ENCODE measurements around the gene STXBP4. TPM values are rescaled to one million over a fixed set of nuclear protein-coding genes. Genes with fewer than 3 reads are reported as not detected.

STXBP4 gene
- total and polyA plus RNA-seq, 2 donors (not counting 3 experiments of a cell fraction or from before 2014, with no cell fraction given): 1.9 to 12.9 TPM

- POLR2A ChIA-PET: no interaction called here
- Histone ChIP-seq H3K4me2 (ENCODE audit: insufficient read depth, low read length) (no peak overlapping the region), H4K20me1 (replicated peaks; ENCODE audit: control insufficient read depth, extremely low read depth, insufficient read depth, low read length) (no peaks in the 10 kb centered on the region), H3K27me3 (ENCODE audit: control insufficient read depth in 2 of 2, insufficient read depth in 2 of 2, low read length in 2 of 2) (no peaks in the 10 kb centered on the region), H3K9me3 (replicated peaks; ENCODE audit: control insufficient read depth, insufficient read depth, low read length) (no peaks in the 10 kb centered on the region), H3K79me2 (ENCODE audit: control insufficient read depth, insufficient read depth, low read length) (no peaks in the 10 kb centered on the region), H3K36me3 (ENCODE audit: control insufficient read depth in 2 of 2, extremely low read depth in 1 of 2, insufficient read depth in 2 of 2, low read length in 2 of 2) (no peaks in the 10 kb centered on the region), H3K4me1 (ENCODE audit: control insufficient read depth, extremely low read depth, insufficient read depth, low read length) (peaks cover 3% of the 10 kb centered on the region), H3K4me3 (replicated peaks in 1 of 3; ENCODE audit: insufficient read depth in 1 of 3, low read depth in 1 of 3, low read length in 3 of 3) (no peak overlapping the region), H3K27ac (ENCODE audit: insufficient read depth, low read depth, low read length) (no peak overlapping the region), H2AFZ (ENCODE audit: low read depth, low read length) (no peak overlapping the region), H3K9ac (replicated peaks; ENCODE audit: extremely low read depth, insufficient read depth, low read length) (no peak overlapping the region), H3K9me1 (replicated peaks; ENCODE audit: control insufficient read depth, extremely low read depth, insufficient read depth, low read length) (no peaks in the 10 kb centered on the region)
- no peak for TF ChIP-seq JUN (IDR thresholded peaks at IDR 0.05; ENCODE audit: borderline replicate concordance, insufficient read depth, insufficient read length, low read depth)
- TF ChIP-seq MYC (IDR thresholded peaks at IDR 0.05; ENCODE audit: low read depth, low read length): no peak
- TF ChIP-seq MAX (IDR thresholded peaks at IDR 0.05; ENCODE audit: insufficient read depth, insufficient read length): no peak
- no peak for TF ChIP-seq POLR2AphosphoS5 (IDR thresholded peaks at IDR 0.05; ENCODE audit: insufficient read depth, low read depth, low read length)
- TF ChIP-seq CTCF (IDR thresholded peaks at IDR 0.05; ENCODE audit: extremely low read depth in 1 of 2, insufficient read depth in 1 of 2, low read depth in 1 of 2, low read length in 2 of 2): no peak
- TF ChIP-seq FOS (IDR thresholded peaks at IDR 0.05; ENCODE audit: borderline replicate concordance, insufficient read depth, low read length): no peak
- no peak for TF ChIP-seq EZH2 (IDR thresholded peaks at IDR 0.05; ENCODE audit: borderline replicate concordance, low read depth, low read length, severe bottlenecking)
- TF ChIP-seq GATA2 (IDR thresholded peaks at IDR 0.05; ENCODE audit: insufficient read depth, insufficient read length, low read depth, low read length): no peak
- no peak for TF ChIP-seq POLR2A (IDR thresholded peaks at IDR 0.05; ENCODE audit: low read depth, low read length)
- no TSS peak for BruUV-seq (replicated peaks)
- CTCF ChIA-PET: interaction anchor here (0.6 kb wide), 1 partner anchor 369 kb away, joined by 3 read pairs; no protein-coding TSS in a partner anchor
- no peak for FAIRE-seq
- DNase-seq (ENCODE audit: low read depth, low spot score): no peak
- intact Hi-C loops (cut with micrococcal nuclease) (no loop called here), dilution Hi-C loops (cut with MboI; ENCODE audit: extremely low pct_ligation_motif_present, low sequenced_read_pairs) (no loop called here)
These were observed 11.8 kb downstream of the STXBP4 start for GRCh38 chr17:54980375-54980774.
